Measurements from ENCODE around the gene GAPT.

- TF ChIP-seq CTCF (conservative IDR thresholded peaks at IDR 0.05 in 1 of 2, IDR thresholded peaks at IDR 0.05 in 1 of 2; ENCODE audit: extremely low read depth in 1 of 2, insufficient read depth in 1 of 2, low read depth in 1 of 2, low read length in 2 of 2) (no peak), EZH2 (IDR thresholded peaks at IDR 0.05; ENCODE audit: borderline replicate concordance, low read length) (no peak)
Measured at GRCh38 chr5:58458141-58458742, 33.0 kb upstream of the GAPT start.
